ENCODE results near the gene RNF20.

The RNF20 gene

GRCh38 chr9:101593345-101593744 is 59.7 kb downstream of the RNF20 start:
- no peak for TF ChIP-seq CTCF (IDR thresholded peaks at IDR 0.05; ENCODE audit: insufficient read depth, low read length, poor library complexity, severe bottlenecking)
- Histone ChIP-seq H3K4me3 (replicated peaks; ENCODE audit: low read depth, low read length) (no peak overlapping the region), H3K36me3 (ENCODE audit: control insufficient read depth, insufficient read depth, low read length) (no peaks in the 10 kb centered on the region), H3K27me3 (replicated peaks; ENCODE audit: control insufficient read depth, insufficient read depth, low read length) (no peaks in the 10 kb centered on the region)
- no peak for DNase-seq (ENCODE audit: extremely low read depth, insufficient read length)

GRCh38 chr9:101594796-101595195 is 61.1 kb downstream of the RNF20 start, which contains the start of gene PPP3R2:
PPP3R2 (minus strand) TSS chr9:101594969; CDS start chr9:101594921, 48 bp downstream.
- no peak for TF ChIP-seq CTCF (IDR thresholded peaks at IDR 0.05; ENCODE audit: insufficient read depth, low read length, poor library complexity, severe bottlenecking)
- no peaks in the 10 kb centered on the region for H3K27me3 ChIP-seq (replicated peaks; ENCODE audit: control insufficient read depth, insufficient read depth, low read length)
- no peak within 1 kb of the TSS for H3K4me3 ChIP-seq (replicated peaks; ENCODE audit: low read depth, low read length)
- DNase-seq (ENCODE audit: extremely low read depth, insufficient read length) = no peak
- no peaks in the 10 kb centered on the region for H3K36me3 ChIP-seq (ENCODE audit: control insufficient read depth, insufficient read depth, low read length)

GRCh38 chr9:101601904-101602765 is 68.5 kb downstream of the RNF20 start:
- no peak for DNase-seq (ENCODE audit: extremely low read depth, insufficient read length)
- H3K4me3 ChIP-seq (replicated peaks; ENCODE audit: low read depth, low read length) = no peak overlapping the region
- TF ChIP-seq CTCF (IDR thresholded peaks at IDR 0.05; ENCODE audit: insufficient read depth, low read length, poor library complexity, severe bottlenecking) = peak; percentile 70

GRCh38 chr9:101604296-101604695 is 70.6 kb downstream of the RNF20 start:
- no peaks in the 10 kb centered on the region for H3K36me3 ChIP-seq (ENCODE audit: control insufficient read depth, insufficient read depth, low read length)
- H3K4me3 ChIP-seq (replicated peaks; ENCODE audit: low read depth, low read length) = no peak overlapping the region

More at GRCh38 chr9:101601904-101602765, 68.5 kb downstream of the RNF20 start:
- H3K36me3 ChIP-seq (ENCODE audit: control insufficient read depth, insufficient read depth, low read length) = no peaks in the 10 kb centered on the region
- H3K27me3 ChIP-seq (replicated peaks; ENCODE audit: control insufficient read depth, insufficient read depth, low read length) = no peaks in the 10 kb centered on the region

GRCh38 chr9:101605547-101605946 is 71.9 kb downstream of the RNF20 start:
- Histone ChIP-seq H3K4me3 (replicated peaks; ENCODE audit: low read depth, low read length) (no peak overlapping the region), H3K27me3 (replicated peaks; ENCODE audit: control insufficient read depth, insufficient read depth, low read length) (no peaks in the 10 kb centered on the region; the same call in 1 of the 2 replicates), H3K36me3 (ENCODE audit: control insufficient read depth, insufficient read depth, low read length) (no peaks in the 10 kb centered on the region)
- DNase-seq (ENCODE audit: extremely low read depth, insufficient read length) = no peak
- no peak for TF ChIP-seq CTCF (IDR thresholded peaks at IDR 0.05; ENCODE audit: insufficient read depth, low read length, poor library complexity, severe bottlenecking)

More at GRCh38 chr9:101604296-101604695, 70.6 kb downstream of the RNF20 start:
- H3K27me3 ChIP-seq (replicated peaks; ENCODE audit: control insufficient read depth, insufficient read depth, low read length) = no peaks in the 10 kb centered on the region; the same call in 1 of the 2 replicates
- TF ChIP-seq CTCF (IDR thresholded peaks at IDR 0.05; ENCODE audit: insufficient read depth, low read length, poor library complexity, severe bottlenecking) = no peak
- no peak for DNase-seq (ENCODE audit: extremely low read depth, insufficient read length)

Data from GM06990 (cell line).